ENCODE data around the gene GCSH. TPM values are rescaled to one million over a fixed set of nuclear protein-coding genes. Genes with fewer than 3 reads are reported as not detected.
A peak's percentile ranks its signal among the peaks of the same experiment; 100 is the strongest.
"Not testable (repeated sequence)": the region's sequence is repeated elsewhere in the genome, so short reads cannot be mapped to it uniquely, and the experiment has no call there.

The GCSH gene
- total RNA-seq, 1 experiment from 2014 or later: 56.2 TPM

- Histone ChIP-seq H3K27ac (no peak overlapping the region), H3K36me3 (no peaks in the 10 kb centered on the region), H3K27me3 (no peaks in the 10 kb centered on the region), H3K4me3 (no peak overlapping the region), H3K9me3 (replicated peaks) (no peaks in the 10 kb centered on the region), H3K4me1 (no peaks in the 10 kb centered on the region)
- no peak for DNase-seq
These were observed 21.2 kb upstream of the GCSH start for GRCh38 chr16:81117436-81117835.

GRCh38 chr16:81116285-81116684 is 20.1 kb upstream of the GCSH start:
- no peaks in the 10 kb centered on the region for H3K36me3 ChIP-seq
- no peak overlapping the region for H3K27ac ChIP-seq
- no peak for DNase-seq
- H3K27me3 ChIP-seq: no peaks in the 10 kb centered on the region
- no peaks in the 10 kb centered on the region for H3K9me3 ChIP-seq (replicated peaks)
- no peaks in the 10 kb centered on the region for H3K4me1 ChIP-seq
- H3K4me3 ChIP-seq: no peak overlapping the region

DNA sequence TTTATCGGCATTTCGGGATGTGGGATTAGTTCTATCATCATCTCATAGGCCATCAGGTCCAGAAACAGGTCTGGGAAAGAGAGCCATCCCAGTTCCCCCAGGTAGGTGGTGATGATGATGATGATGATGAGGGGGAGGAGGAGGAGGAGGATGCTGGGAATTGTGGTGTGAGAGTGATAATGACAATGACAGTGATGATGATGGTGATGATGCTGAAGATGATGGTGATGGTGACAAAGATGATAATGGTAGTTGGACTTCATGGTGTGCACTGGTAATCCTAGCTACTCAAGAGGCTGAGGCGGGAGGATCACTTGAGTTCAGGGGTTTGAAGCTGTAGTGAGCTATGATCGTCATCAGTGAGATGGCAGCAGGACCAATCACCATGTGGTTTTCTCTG is 16.3 kb upstream of the GCSH start:
- Histone ChIP-seq H3K27me3 (no peaks in the 10 kb centered on the region), H3K27ac (no peak overlapping the region), H3K4me1 (no peaks in the 10 kb centered on the region), H3K4me3 (no peak overlapping the region), H3K9me3 (replicated peaks) (no peaks in the 10 kb centered on the region), H3K36me3 (no peaks in the 10 kb centered on the region)
- DNase-seq: no peak

DNA sequence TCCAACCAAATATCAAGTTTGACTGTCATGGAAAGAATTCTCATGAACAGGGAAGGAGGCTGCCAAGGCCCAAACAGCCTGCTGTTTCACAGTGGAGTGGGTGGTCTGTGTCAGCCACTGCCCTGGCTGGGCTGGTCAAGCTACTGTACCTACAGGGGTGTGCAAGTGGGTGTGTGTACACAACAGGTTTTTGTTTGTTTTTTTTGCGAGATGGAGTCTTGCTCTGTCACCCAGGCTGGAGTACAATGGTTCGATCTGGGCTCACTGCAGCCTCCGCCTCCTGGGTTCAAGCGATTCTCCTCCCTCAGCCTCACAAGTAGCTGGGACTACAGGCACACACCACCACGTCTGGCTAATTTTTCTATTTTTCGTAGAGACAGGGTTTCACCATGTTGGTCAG is 13.1 kb upstream of the GCSH start:
- not testable (repeated sequence) for H3K9me3 ChIP-seq (replicated peaks); H3K4me3 ChIP-seq; H3K27me3 ChIP-seq; H3K36me3 ChIP-seq; H3K4me1 ChIP-seq; DNase-seq; H3K27ac ChIP-seq

DNA sequence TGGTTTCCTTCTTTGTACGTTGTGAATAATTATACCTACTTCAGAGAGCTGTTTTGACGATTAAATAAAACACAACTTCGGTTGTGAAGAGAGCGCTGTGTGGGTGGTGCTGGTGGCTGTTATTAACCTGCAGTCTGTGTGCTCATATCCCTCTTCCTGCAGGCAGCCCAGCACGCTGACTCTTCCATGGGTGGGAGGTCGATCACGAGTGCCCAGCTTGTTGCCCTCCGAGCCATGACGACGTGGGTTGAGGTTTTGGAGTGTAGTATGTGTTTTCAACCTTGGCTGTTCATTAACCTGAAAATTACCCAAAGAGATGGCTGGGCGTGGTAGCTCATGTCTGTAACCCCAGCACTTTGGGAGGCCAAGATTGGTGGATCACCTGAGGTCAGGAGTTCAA is 11.3 kb upstream of the GCSH start:
- DNase-seq: no peak
- Histone ChIP-seq H3K27me3 (no peaks in the 10 kb centered on the region), H3K27ac (no peak overlapping the region), H3K4me3 (no peak overlapping the region), H3K9me3 (replicated peaks) (no peaks in the 10 kb centered on the region), H3K36me3 (no peaks in the 10 kb centered on the region), H3K4me1 (no peaks in the 10 kb centered on the region)

DNA sequence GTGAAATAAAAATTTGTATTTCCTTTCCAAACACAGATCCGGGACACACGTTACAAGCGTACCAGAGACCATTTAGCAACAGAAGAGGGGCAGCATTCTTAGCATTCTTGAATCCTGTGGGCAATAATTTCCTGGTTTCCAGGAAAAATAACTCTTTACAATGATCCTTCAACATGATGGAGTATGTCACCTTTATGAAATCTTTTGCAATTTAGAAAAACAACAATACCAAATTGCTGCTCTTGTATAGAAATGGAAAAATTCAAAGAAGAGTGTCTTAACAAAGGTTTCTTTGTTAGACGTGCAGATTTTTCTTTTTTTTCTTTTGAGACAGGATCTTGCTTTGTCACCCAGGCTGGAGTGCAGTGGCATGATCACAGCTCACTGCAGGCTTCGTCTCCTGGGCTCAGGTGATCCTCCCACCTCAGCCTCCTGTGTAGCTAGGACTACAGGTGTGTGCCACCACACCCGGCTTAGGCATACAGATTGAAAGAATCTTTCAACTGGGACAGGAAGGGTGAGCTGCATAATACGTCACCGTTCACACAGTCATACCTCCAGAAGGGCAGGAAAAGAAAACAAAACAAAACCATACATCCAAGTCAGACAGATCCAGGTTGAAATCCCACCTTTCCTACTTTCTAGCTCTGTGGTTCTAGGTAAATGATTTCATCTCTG is 10.8 kb upstream of the GCSH start:
- Histone ChIP-seq H3K36me3 (no peaks in the 10 kb centered on the region), H3K27ac (no peak overlapping the region), H3K4me1 (no peaks in the 10 kb centered on the region), H3K4me3 (no peak overlapping the region), H3K9me3 (replicated peaks) (no peaks in the 10 kb centered on the region), H3K27me3 (no peaks in the 10 kb centered on the region)
- no peak for DNase-seq

DNA sequence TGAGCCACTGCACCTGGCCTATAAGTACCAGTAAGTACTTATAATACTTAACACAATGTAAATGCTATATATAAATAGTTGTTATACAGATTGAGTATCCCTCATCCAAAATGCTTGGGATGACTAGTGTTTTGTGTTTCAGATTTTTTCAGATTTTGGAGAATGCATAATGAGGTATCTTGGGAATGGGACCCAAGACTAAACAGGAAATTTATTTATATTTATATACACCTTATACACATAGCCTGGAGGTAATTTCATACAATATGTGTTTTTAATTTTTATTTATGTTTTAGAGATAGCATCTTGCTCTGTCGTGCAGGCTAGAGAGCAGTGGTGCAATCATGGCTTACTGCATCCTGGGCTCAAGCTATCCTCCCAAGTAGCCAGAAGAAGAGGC is 9.8 kb upstream of the GCSH start:
- DNase-seq: no peak
- Histone ChIP-seq H3K27ac (no peak overlapping the region), H3K9me3 (replicated peaks) (no peaks in the 10 kb centered on the region), H3K4me1 (no peaks in the 10 kb centered on the region), H3K27me3 (no peaks in the 10 kb centered on the region), H3K36me3 (no peaks in the 10 kb centered on the region), H3K4me3 (no peak overlapping the region)

GRCh38 chr16:81101702-81102101 is 5.5 kb upstream of the GCSH start:
- H3K9me3 ChIP-seq (replicated peaks): no peaks in the 10 kb centered on the region
- no peaks in the 10 kb centered on the region for H3K27me3 ChIP-seq
- H3K4me3 ChIP-seq: no peak overlapping the region
- no peaks in the 10 kb centered on the region for H3K36me3 ChIP-seq
- peaks cover 2% of the 10 kb centered on the region; the same call in 1 of the 2 replicates for H3K4me1 ChIP-seq
- DNase-seq: no peak
- no peak overlapping the region for H3K27ac ChIP-seq

GRCh38 chr16:81099958-81100357 is 3.8 kb upstream of the GCSH start:
- DNase-seq: no peak
- Histone ChIP-seq H3K4me1 (peaks cover 4% of the 10 kb centered on the region; the same call in 1 of the 2 replicates), H3K4me3 (no peak overlapping the region), H3K27me3 (no peaks in the 10 kb centered on the region), H3K27ac (no peak overlapping the region), H3K9me3 (replicated peaks) (no peaks in the 10 kb centered on the region), H3K36me3 (no peaks in the 10 kb centered on the region)

DNA sequence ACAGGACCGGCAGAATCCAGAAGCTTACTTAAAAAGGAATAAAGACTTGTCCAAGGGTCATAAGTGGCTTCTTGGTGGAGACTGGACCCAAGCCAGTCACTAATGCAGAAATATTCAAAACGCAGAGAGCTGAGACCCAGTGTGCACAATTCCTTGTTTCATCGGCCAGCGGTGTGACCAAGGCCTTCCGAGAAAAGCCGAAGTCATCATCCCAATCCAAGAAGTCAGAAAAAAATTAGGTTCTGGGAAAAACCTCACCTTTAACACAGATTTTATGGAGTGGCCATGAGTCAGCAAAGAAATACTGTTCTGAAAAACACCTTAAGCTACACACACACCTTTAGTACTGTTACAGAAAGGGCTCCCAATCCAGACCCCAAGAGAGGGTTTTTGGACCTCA is 1.0 kb upstream of the GCSH start:
- Histone ChIP-seq H3K27me3 (no peaks in the 10 kb centered on the region), H3K4me1 (peaks cover 4% of the 10 kb centered on the region; the same call in 1 of the 2 replicates)

GRCh38 chr16:81096715-81097208 is 567 bp upstream of the GCSH start:
- H3K36me3 ChIP-seq: no peaks in the 10 kb centered on the region
- no peak for DNase-seq
- H3K27ac ChIP-seq: no peak overlapping the region
- peaks cover 4% of the 10 kb centered on the region; the same call in 1 of the 2 replicates for H3K4me1 ChIP-seq
- peak overlapping the region; percentile 33 for H3K4me3 ChIP-seq
- H3K9me3 ChIP-seq (replicated peaks): no peaks in the 10 kb centered on the region
- H3K27me3 ChIP-seq: no peaks in the 10 kb centered on the region

More for the DNA sequence above, 1.0 kb upstream of the GCSH start:
- Histone ChIP-seq H3K9me3 (replicated peaks) (no peaks in the 10 kb centered on the region), H3K36me3 (no peaks in the 10 kb centered on the region), H3K27ac (no peak overlapping the region), H3K4me3 (no peak overlapping the region)
- no peak for DNase-seq

GRCh38 chr16:81095653-81095952 is 592 bp downstream of the GCSH start:
- H3K4me3 ChIP-seq: peak overlapping the region; percentile 73
- peak overlapping the region; percentile 53 for H3K27ac ChIP-seq
- H3K36me3 ChIP-seq: no peaks in the 10 kb centered on the region
- H3K27me3 ChIP-seq: no peaks in the 10 kb centered on the region
- H3K4me1 ChIP-seq: peaks cover 4% of the 10 kb centered on the region; the same call in 1 of the 2 replicates
- no peak for DNase-seq
- H3K9me3 ChIP-seq (replicated peaks): no peaks in the 10 kb centered on the region

- H3K9me3 ChIP-seq (replicated peaks): no peaks in the 10 kb centered on the region
- H3K27me3 ChIP-seq: no peaks in the 10 kb centered on the region
- H3K36me3 ChIP-seq: no peaks in the 10 kb centered on the region
- peak overlapping the region; percentile 73 for H3K4me3 ChIP-seq
- DNase-seq: no peak
- peaks cover 4% of the 10 kb centered on the region; the same call in 1 of the 2 replicates for H3K4me1 ChIP-seq
- no peak overlapping the region for H3K27ac ChIP-seq
These were observed 1.4 kb downstream of the GCSH start for GRCh38 chr16:81094771-81095251.

DNA sequence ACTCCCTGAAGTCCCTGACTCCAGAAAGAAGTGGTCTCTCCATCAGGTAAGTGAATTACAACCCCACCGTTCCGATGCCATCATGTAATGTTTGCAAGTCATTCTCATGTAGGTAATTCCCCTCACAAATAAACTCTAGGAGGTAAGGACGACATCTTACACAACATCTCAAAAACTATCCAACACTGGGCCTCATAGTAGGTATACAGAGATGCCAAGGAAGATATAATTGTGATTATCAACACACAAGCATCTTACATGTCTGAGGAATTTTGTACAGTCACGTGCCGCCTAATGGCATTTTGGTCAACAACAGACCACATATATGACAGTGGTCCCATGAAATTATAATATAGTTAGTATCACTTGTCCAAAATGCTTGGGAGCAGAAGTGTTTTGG is 7.4 kb downstream of the GCSH start:
- H3K9me3 ChIP-seq (replicated peaks): no peaks in the 10 kb centered on the region
- no peaks in the 10 kb centered on the region for H3K27me3 ChIP-seq
- no peaks in the 10 kb centered on the region for H3K4me1 ChIP-seq
- H3K36me3 ChIP-seq: no peaks in the 10 kb centered on the region
- no peak overlapping the region for H3K4me3 ChIP-seq
- H3K27ac ChIP-seq: no peak overlapping the region
- DNase-seq: no peak

DNA sequence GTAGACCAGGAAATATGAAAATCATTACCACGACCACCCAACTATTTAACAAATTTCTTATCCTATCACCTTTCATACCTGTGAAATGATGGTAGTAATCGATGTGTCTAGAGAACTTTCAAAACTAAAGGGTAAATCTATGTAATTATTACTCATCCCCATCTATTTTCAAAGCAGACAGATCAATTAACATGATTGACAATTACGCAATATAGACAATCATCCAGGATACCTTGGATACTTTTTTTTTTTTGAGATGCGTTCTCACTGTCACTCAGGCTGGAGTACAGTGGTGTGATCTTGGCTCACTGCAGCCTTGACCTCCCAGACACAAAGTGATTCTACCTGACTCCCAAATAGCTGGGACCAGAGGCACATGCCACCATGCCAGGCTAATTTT is 15.2 kb downstream of the GCSH start:
- no peak for DNase-seq
- Histone ChIP-seq H3K36me3 (no peaks in the 10 kb centered on the region), H3K9me3 (replicated peaks) (no peaks in the 10 kb centered on the region), H3K27me3 (no peaks in the 10 kb centered on the region), H3K27ac (no peak overlapping the region), H3K4me3 (no peak overlapping the region), H3K4me1 (no peaks in the 10 kb centered on the region)

DNA sequence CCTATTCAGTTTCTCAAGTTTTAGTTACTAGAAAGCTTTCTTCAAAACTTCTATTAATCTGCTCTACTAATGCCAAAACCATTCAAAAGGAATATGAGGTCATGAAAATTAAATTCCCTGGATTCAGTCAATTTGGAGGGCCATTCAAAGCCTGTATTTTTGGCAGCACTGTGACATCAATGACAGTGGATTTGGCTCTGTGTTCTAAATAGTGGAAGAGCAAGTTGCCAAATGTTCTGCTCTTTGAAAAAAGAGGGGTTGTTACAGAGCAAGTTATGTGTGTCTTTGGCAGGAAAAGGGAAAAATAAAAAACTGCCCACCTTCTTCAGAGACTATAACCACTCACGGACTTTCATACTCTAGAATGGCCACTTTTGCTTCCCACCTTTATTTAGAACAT is 16.0 kb downstream of the GCSH start:
- H3K9me3 ChIP-seq (replicated peaks): no peaks in the 10 kb centered on the region
- H3K27me3 ChIP-seq: no peaks in the 10 kb centered on the region
- no peaks in the 10 kb centered on the region for H3K4me1 ChIP-seq
- DNase-seq: no peak
- H3K4me3 ChIP-seq: no peak overlapping the region
- no peaks in the 10 kb centered on the region for H3K36me3 ChIP-seq
- no peak overlapping the region for H3K27ac ChIP-seq
